NT2/D1 (cell line): ENCODE data around the gene STX5.
A peak's percentile ranks its signal among the peaks of the same experiment; 100 is the strongest.

ENCODE experiments used
- DNase-seq: peaks from one replicate; pipeline ENCODE4 v3.0.0-alpha.2; 2011; ENCODE audit warnings: low read depth, low spot score
- H3K27me3 ChIP-seq: 2 replicates; pipeline ENCODE4 v1.6.0; 2011; ENCODE audit warnings: mild to moderate bottlenecking; ENCODE audit not compliant: insufficient read length, insufficient read depth
- H3K36me3 ChIP-seq: 2 replicates; pipeline ENCODE4 v1.6.1; 2011; ENCODE audit warnings: mild to moderate bottlenecking, low read length, mixed read lengths; ENCODE audit not compliant: insufficient read depth, insufficient read length
- H3K4me1 ChIP-seq: 2 replicates; pipeline ENCODE4 v1.5.1; 2011; ENCODE audit not compliant: insufficient read depth, insufficient read length
- H3K4me3 ChIP-seq: 2 replicates; pipeline ENCODE4 v1.5.1; 2011; ENCODE audit warnings: low read depth; ENCODE audit not compliant: insufficient read length
- H3K9ac ChIP-seq: 2 replicates; pipeline ENCODE4 v1.6.0; 2011; ENCODE audit warnings: low read depth; ENCODE audit not compliant: insufficient read length
- H3K9me3 ChIP-seq: 2 replicates; pipeline ENCODE4 v1.5.1; 2011; ENCODE audit warnings: mild to moderate bottlenecking, low read length; ENCODE audit not compliant: insufficient read depth
- SUZ12 ChIP-seq: IDR thresholded peaks from 2 replicates; pipeline ENCODE4 v1.6.1; 2011; ENCODE audit not compliant: insufficient read length, insufficient read depth; ENCODE audit errors: extremely low read depth
- YY1 ChIP-seq: IDR thresholded peaks from 2 replicates; pipeline ENCODE4 v1.6.1; 2011; ENCODE audit not compliant: insufficient read length, insufficient read depth
- ZNF274 ChIP-seq: IDR thresholded peaks from 2 replicates; pipeline ENCODE4 v1.6.1; 2011; ENCODE audit warnings: mild to moderate bottlenecking, low read depth, low read length

Gene STX5

DNA sequence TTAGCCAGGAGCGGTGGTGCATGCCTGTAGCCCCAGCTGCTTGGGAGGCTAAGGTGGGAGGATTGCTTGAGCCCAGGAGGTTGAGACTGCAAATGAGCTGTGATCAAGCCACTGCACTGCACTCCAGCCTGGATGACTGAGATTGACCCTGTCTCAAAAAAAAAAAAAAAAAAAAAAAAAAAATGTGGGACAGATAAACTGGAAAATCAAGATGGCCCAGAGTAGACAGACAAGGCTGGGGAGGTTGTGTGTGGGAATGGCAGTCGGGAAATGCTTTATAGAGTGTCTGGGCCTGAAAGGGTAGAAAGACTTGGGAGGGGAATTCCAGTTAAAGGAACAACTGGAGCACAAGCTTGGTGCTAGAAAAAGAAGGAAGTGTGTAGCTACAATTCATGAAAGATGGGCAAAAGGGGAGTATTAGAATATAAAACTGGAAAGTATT lies 25.7 kb upstream of the STX5 start:
- H3K27me3 ChIP-seq: no peaks in the 10 kb centered on the region
- peak overlapping the region; percentile 79 for H3K4me3 ChIP-seq
- no peak for DNase-seq
- peak overlapping the region; percentile 99 for H3K9ac ChIP-seq
- no peaks in the 10 kb centered on the region for H3K9me3 ChIP-seq
- H3K4me1 ChIP-seq: peaks cover 6% of the 10 kb centered on the region
- peaks cover 57% of the 10 kb centered on the region for H3K36me3 ChIP-seq
- TF ChIP-seq YY1: no peak
- no peak for TF ChIP-seq SUZ12
- no peak for TF ChIP-seq ZNF274

DNA sequence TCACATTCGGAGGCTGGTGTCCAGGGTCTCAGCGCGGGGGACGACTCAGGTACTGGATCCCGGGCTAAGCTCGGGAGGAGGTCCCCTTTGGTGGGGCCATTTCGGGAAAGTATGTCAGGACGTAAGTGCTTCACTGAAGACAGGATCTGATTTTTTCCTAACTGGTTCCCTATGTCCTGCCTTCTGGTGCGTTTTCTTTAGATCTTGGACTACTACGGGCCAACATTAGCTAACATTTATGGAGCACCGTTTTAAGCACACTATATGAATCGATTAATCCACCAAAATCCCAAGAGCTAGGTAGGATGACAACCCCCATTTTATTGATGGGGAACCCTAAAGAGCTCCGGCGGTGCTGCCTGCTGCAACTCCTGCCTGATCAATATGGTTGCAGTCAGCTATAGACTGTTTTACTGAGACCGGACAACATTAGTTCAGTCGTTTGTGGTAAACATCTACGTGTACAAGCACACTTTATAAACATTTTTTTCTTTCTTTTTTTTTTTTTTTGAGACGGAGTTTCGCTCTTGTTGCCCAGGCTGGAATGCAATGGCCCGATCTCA lies 24.6 kb upstream of the STX5 start:
- Histone ChIP-seq H3K9ac (peak overlapping the region; percentile 99), H3K36me3 (peaks cover 67% of the 10 kb centered on the region), H3K27me3 (no peaks in the 10 kb centered on the region), H3K9me3 (no peaks in the 10 kb centered on the region), H3K4me3 (peak overlapping the region; percentile 79), H3K4me1 (peaks cover 3% of the 10 kb centered on the region)
- no peak for TF ChIP-seq ZNF274
- DNase-seq: no peak

DNA sequence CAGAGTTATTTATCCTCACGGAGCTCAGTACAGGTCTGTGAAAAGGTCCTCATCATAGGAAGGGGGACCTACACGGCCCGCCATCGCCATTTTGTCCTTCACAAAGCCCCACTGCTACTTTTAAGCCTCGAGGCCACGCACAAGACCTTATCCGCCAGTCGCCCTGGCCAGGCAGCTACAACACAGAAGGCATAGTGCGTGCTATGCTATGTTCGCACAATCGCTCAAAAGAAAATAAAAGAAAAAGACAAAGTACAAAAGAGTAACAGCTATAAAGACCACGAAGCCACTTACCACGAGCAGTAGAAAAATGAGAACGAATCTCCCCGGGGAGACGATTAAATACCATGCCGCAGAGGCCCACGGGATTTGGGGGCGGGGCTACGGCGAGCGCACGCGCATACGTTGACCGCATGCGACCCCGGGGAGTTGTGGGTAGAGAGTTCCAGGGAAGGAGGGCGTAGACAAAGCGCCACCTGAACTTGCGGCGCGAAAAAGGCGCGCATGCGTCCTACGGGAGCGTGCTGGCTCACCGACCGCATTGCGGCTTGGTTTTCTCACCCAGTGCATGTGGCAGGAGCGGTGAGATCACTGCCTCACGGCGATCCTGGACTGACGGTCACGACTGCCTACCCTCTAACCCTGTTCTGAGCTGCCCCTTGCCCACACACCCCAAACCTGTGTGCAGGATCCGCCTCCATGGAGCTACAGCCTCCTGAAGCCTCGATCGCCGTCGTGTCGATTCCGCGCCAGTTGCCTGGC lies 23.9 kb upstream of the STX5 start:
- peak; percentile 50 for TF ChIP-seq YY1
- TF ChIP-seq ZNF274: no peak
- H3K9ac ChIP-seq: peak overlapping the region; percentile 99
- no peaks in the 10 kb centered on the region for H3K27me3 ChIP-seq
- H3K36me3 ChIP-seq: peaks cover 62% of the 10 kb centered on the region
- DNase-seq: peak; percentile 98
- H3K9me3 ChIP-seq: no peaks in the 10 kb centered on the region
- no peaks in the 10 kb centered on the region for H3K4me1 ChIP-seq
- peak overlapping the region; percentile 79 for H3K4me3 ChIP-seq

DNA sequence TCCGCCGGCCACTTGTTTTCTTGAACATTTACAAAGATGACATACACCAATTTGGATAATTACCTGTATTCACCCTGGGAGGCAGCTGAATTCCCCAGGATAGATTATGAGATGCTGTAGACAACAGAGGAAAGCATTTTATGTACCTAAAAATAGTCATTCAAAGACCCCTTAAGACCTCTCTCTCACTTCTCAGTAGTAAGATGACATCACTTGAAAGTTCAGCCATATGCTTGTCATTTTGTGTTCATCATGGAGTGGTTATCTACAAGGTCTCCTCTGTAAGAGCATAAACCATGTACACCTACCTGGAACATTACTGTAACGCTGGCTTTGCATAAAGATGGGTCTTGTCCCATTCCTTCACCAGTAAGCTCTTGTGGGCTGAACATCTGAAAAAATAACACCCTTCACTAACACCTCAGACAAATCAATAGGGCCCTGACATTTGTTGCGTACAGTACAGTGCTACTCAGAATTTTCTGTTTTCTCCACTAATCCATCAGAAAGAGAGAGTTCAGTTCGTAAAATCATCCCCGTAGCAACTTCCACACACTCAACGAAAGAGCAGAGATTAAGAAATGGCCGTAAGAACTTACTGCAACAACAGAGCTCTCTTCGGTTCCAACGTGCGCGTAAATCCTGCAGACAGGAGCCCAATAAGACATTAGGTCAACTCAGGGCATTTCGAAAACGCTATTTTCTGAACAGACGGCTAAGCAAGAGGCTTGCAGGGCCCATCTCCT lies 23.1 kb upstream of the STX5 start:
- H3K27me3 ChIP-seq: no peaks in the 10 kb centered on the region
- H3K9ac ChIP-seq: peak overlapping the region; percentile 99
- TF ChIP-seq SUZ12: no peak
- no peaks in the 10 kb centered on the region for H3K9me3 ChIP-seq
- H3K4me1 ChIP-seq: no peaks in the 10 kb centered on the region
- no peak for DNase-seq
- H3K36me3 ChIP-seq: peaks cover 57% of the 10 kb centered on the region
- peak overlapping the region; percentile 79 for H3K4me3 ChIP-seq

DNA sequence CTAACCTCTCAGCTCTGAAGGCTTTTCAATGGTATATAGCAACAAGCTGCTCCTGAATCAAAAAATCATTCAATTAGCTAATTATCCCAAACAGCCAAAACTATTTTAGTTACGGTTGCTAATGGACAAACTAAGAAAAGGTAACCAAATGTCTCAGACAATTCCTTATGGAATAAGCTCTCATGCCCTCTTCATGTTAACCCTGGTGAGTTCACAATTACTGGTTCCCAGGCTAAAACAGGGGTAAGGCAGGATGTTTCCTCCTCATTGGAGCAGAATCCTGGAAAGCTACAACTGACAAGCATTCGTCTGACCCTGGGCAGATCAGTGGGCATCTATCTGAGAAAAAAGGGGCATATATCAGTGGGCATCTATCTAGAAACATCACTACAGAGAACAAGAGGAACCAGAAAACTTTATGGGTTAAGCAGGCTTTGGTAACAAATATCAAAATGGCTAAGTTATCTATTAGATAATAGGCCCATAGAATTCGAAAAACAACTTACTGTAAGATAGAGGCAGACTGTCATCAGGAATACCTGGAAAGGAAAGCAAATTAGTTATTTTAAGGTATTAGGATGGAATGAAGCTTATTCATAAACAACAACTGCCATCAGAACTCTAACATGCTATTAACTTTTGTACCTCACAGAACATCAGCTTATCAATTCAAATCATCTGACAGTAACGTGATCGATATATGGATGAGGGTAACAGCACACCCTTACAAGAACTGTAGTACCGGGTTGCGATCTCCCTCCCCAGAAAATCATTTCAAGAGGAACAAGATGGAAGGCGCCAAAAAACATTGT lies 22.4 kb upstream of the STX5 start:
- no peaks in the 10 kb centered on the region for H3K27me3 ChIP-seq
- peaks cover 51% of the 10 kb centered on the region for H3K36me3 ChIP-seq
- no peaks in the 10 kb centered on the region for H3K9me3 ChIP-seq
- H3K4me1 ChIP-seq: no peaks in the 10 kb centered on the region
- DNase-seq: no peak
- TF ChIP-seq YY1: no peak
- TF ChIP-seq SUZ12: no peak
- no peak for TF ChIP-seq ZNF274
- H3K4me3 ChIP-seq: peak overlapping the region; percentile 79
- H3K9ac ChIP-seq: peak overlapping the region; percentile 99

DNA sequence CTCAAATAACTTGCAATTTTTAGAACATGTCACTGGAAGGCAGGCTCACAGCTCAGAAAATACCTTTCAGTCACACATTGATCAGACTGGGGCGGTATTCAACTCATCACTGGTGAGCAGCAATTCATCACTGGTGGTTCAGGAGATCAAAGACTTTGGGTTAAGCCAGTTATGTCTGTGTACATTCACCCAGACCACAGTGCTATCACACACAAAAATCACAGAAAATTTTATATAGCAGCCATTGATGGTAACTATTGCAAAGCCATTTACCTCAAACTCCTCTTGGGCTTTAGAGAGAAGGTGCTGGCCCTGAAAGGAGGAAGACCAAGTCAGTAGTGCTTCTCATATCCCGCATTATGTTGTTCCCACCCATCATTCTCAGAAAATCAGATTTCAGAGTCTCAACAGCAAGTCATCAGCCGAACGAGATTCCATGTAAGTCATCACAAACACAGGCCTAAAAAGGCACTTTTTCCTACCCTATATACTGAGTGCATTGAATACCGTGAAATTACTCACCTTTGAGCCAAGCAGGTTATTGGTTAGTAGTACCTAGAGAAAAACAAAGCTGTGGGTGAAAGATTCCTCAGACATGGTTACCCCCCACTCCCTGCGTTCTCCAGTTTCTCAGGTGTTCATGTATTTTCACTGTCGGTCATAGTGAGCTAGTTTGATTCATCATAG lies 21.6 kb upstream of the STX5 start:
- H3K36me3 ChIP-seq: peaks cover 51% of the 10 kb centered on the region
- TF ChIP-seq YY1: no peak
- TF ChIP-seq ZNF274: no peak
- no peak for TF ChIP-seq SUZ12
- no peaks in the 10 kb centered on the region for H3K27me3 ChIP-seq
- H3K4me1 ChIP-seq: no peaks in the 10 kb centered on the region
- no peak for DNase-seq
- no peaks in the 10 kb centered on the region for H3K9me3 ChIP-seq
- H3K4me3 ChIP-seq: peak overlapping the region; percentile 79
- H3K9ac ChIP-seq: peak overlapping the region; percentile 99
